ENCODE results near the gene CARD11. TPM values are rescaled to one million over a fixed set of nuclear protein-coding genes. Genes with fewer than 3 reads are reported as not detected.
A peak's percentile ranks its signal among the peaks of the same experiment; 100 is the strongest.

Gene CARD11
- total RNA-seq, 4 donors from 2014 or later, result 0.24 to 0.38 (median 0.29) TPM; not detected in 1

GRCh38 chr7:3005257-3005656, 38.4 kb downstream of the CARD11 start:
- Histone ChIP-seq H3K27me3 (peaks cover 4% of the 10 kb centered on the region), H3K36me3 (no peaks in the 10 kb centered on the region), H3K27ac (no peak overlapping the region), H3K9me3 (no peaks in the 10 kb centered on the region), H3K4me1 (no peaks in the 10 kb centered on the region), H3K4me3 (no peak overlapping the region)
- no peak for DNase-seq (ENCODE audit: low spot score in 2 of 2)
- TF ChIP-seq CTCF (IDR thresholded peaks at IDR 0.05), result no peak
- TF ChIP-seq POLR2AphosphoS5 (IDR thresholded peaks at IDR 0.05), result no peak
- no peak for TF ChIP-seq EP300 (IDR thresholded peaks at IDR 0.05)
- no peak for TF ChIP-seq POLR2A (IDR thresholded peaks at IDR 0.05)
- 83% methylated on average over 3 of the region's 3 CpGs for WGBS

GRCh38 chr7:3003936-3004335, 39.7 kb downstream of the CARD11 start:
- DNase-seq (ENCODE audit: low spot score in 2 of 2), result peak in 1 of 2 donors; percentile 29

GRCh38 chr7:3002631-3003030, 41.0 kb downstream of the CARD11 start:
- DNase-seq (ENCODE audit: low spot score in 2 of 2), result peak in 1 of 2 donors; percentile 37
- Histone ChIP-seq H3K27ac (no peak overlapping the region), H3K4me3 (no peak overlapping the region), H3K27me3 (no peaks in the 10 kb centered on the region), H3K9me3 (no peaks in the 10 kb centered on the region), H3K4me1 (no peaks in the 10 kb centered on the region), H3K36me3 (no peaks in the 10 kb centered on the region)
- TF ChIP-seq EP300 (IDR thresholded peaks at IDR 0.05) (no peak), POLR2AphosphoS5 (IDR thresholded peaks at IDR 0.05) (no peak)
- WGBS, result 70% methylated on average over 7 of the region's 7 CpGs

More at GRCh38 chr7:3003936-3004335, 39.7 kb downstream of the CARD11 start:
- peaks cover 1% of the 10 kb centered on the region for H3K27me3 ChIP-seq
- 89% methylated on average over 13 of the region's 13 CpGs for WGBS
- no peaks in the 10 kb centered on the region for H3K9me3 ChIP-seq
- H3K4me3 ChIP-seq, result no peak overlapping the region
- no peak overlapping the region for H3K27ac ChIP-seq
- H3K36me3 ChIP-seq, result no peaks in the 10 kb centered on the region
- TF ChIP-seq POLR2A (IDR thresholded peaks at IDR 0.05), result no peak
- TF ChIP-seq EP300 (IDR thresholded peaks at IDR 0.05), result no peak
- TF ChIP-seq CTCF (IDR thresholded peaks at IDR 0.05), result no peak
- no peak for TF ChIP-seq POLR2AphosphoS5 (IDR thresholded peaks at IDR 0.05)
- H3K4me1 ChIP-seq, result no peaks in the 10 kb centered on the region

DNA sequence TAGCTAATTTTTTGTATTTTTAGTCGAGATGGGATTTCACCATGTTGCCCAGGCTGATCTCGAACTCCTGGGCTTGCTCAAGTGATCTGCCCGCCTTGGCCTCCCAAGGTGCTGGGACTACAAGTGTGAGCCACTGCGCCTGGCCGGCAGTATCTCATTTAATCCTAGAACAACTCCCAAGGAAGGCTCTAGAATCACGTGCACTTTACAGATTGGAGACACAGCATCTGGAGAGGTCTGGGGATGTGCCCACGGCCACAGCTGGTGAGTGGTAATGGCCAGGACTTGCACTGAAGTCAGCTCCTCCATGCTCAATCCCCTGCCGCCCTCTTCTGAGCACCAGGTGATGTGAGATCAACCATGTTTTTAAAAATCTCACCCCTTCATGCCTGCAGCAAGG, 43.1 kb downstream of the CARD11 start:
- peak in 1 of 2 donors; percentile 44 for DNase-seq (ENCODE audit: low spot score in 2 of 2)
- no peaks in the 10 kb centered on the region for H3K36me3 ChIP-seq
- 94% methylated on average over 8 of the region's 8 CpGs for WGBS

DNA sequence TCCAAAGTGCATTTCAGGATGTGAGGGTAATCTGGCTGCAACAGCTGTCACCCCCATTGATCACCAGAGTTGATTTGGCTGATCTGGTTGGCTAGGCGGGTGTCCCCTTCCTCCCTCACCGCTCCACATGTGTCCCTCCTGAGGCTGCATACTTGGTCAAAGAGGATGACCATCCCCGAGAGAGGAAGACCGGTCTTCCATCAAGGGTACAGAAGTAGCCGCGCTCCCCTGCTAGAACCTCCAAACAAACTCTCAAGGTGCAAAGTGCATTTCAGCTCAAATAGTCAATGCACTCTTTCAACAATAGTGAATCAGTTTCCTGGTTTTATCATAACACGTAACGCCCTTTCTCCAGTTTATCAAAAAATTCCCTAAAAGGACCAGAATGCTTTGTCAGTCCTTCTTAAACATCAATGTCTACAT, 44.6 kb downstream of the CARD11 start:
- WGBS, result 89% methylated on average over 8 of the region's 8 CpGs
- DNase-seq (ENCODE audit: low spot score in 2 of 2), result peak; percentile 7 to 32
- no peak overlapping the region for H3K4me3 ChIP-seq

More for the DNA sequence above, 43.1 kb downstream of the CARD11 start:
- no peak for TF ChIP-seq POLR2AphosphoS5 (IDR thresholded peaks at IDR 0.05)
- TF ChIP-seq EP300 (IDR thresholded peaks at IDR 0.05), result no peak
- no peak for TF ChIP-seq CTCF (IDR thresholded peaks at IDR 0.05)
- no peak for TF ChIP-seq POLR2A (IDR thresholded peaks at IDR 0.05)
- H3K9me3 ChIP-seq, result no peaks in the 10 kb centered on the region
- no peak overlapping the region for H3K4me3 ChIP-seq
- H3K27ac ChIP-seq, result no peak overlapping the region
- no peaks in the 10 kb centered on the region for H3K27me3 ChIP-seq
- H3K4me1 ChIP-seq, result no peaks in the 10 kb centered on the region

More for the DNA sequence above, 44.6 kb downstream of the CARD11 start:
- no peak for TF ChIP-seq POLR2A (IDR thresholded peaks at IDR 0.05)
- no peak for TF ChIP-seq CTCF (IDR thresholded peaks at IDR 0.05)
- no peak for TF ChIP-seq POLR2AphosphoS5 (IDR thresholded peaks at IDR 0.05)
- TF ChIP-seq EP300 (IDR thresholded peaks at IDR 0.05), result no peak
- H3K27ac ChIP-seq, result no peak overlapping the region
- H3K36me3 ChIP-seq, result no peaks in the 10 kb centered on the region
- no peaks in the 10 kb centered on the region for H3K9me3 ChIP-seq
- no peaks in the 10 kb centered on the region for H3K4me1 ChIP-seq
- H3K27me3 ChIP-seq, result no peaks in the 10 kb centered on the region

Data from suprapubic skin (tissue), 4 donors.